Pancreas (tissue), 10 donors: ENCODE data around the gene PNMA1. TPM values are rescaled to one million over a fixed set of nuclear protein-coding genes. Genes with fewer than 3 reads are reported as not detected.

Experiments used
- ATAC-seq, 4 donors: fragments of 200-7000 bp; cut with Tn5 transposase; one replicate each; pipeline versions ENCODE4 v1.8.0 to v1.9.1; 2020; ENCODE audit warnings: mild to moderate bottlenecking in 4 of 4, moderate library complexity in 4 of 4
- DNase-seq, 6 donors: peaks; one replicate each; pipeline ENCODE4 v3.0.0-alpha.2; 2020
- FAIRE-seq: peaks from 2 replicates; lab custom pipeline; 2012; peaks lifted over from hg19 to GRCh38; lab: Jason Lieb, UNC
- H3K27ac ChIP-seq, 4 donors: fragments of 200-600 bp; sonication (generic); 1 replicate in 3 of 4; 2 replicates in 1 of 4; pipeline versions ENCODE4 v1.5.0 to v1.8.0; 2020
- H3K27me3 ChIP-seq, 4 donors: fragments of 200-600 bp; one replicate each; pipeline ENCODE4 v1.8.0; 2021
- H3K36me3 ChIP-seq, 3 donors: fragments of 200-600 bp; sonication (generic) in 1 of 3; one replicate each; pipeline versions ENCODE4 v1.5.0 to v1.8.0; 2020 to 2021
- H3K4me1 ChIP-seq, 3 donors: fragments of 200-600 bp; one replicate each; pipeline ENCODE4 v1.8.0; 2021
- H3K4me3 ChIP-seq, 4 donors: fragments of 200-600 bp; sonication (generic) in 2 of 4; one replicate each; pipeline versions ENCODE4 v1.5.0 to v1.8.0; 2020 to 2021
- H3K9me3 ChIP-seq, 4 donors: fragments of 200-600 bp; one replicate each; pipeline ENCODE4 v1.8.0; 2021
- CTCF ChIP-seq, 4 donors: fragments of 200-600 bp; sonication (generic) in 3 of 4; IDR thresholded peaks; one replicate each; pipeline versions ENCODE4 v1.5.0 to v1.8.0; 2021; ENCODE audit warnings: antibody characterized with exemption in 4 of 4
- WGBS, 2 donors: extraction: QIAGEN DNeasy Blood & Tissue Kit; methylation state at CpG; one replicate each; pipeline ENCODE4 v1.1.7; 2013; 5-methylcytosine and 5-hydroxymethylcytosine counted together
- intact Hi-C, 3 donors: fragments of 100-400 bp; cut with DNase I; formaldehyde crosslinking; loops; one replicate each; pipeline versions ENCODE4 v1.11.1 to v1.14.2; 2022
- polyA plus RNA-seq, 2 donors: library from polyadenylated mRNA; stranded (reverse); fragments of 200-250 nt; gene quantifications; one replicate each; pipeline ENCODE4 v1.2.3, GENCODE V29; 2013
- total RNA-seq, 6 donors: library from RNA; stranded (reverse); fragmentation: NEBNext Ultra II Directional in 4 of 6; extraction: Animal tissue kit (Norgen Biotek cat#: 25700) in 4 of 6; gene quantifications; one replicate each; pipeline versions ENCODE4 v1.2.1 to v1.2.4, GENCODE V29; 2021 to 2023
- donor health status: healthy with polysubstance abuse.
- donor health status: DM: no; HTN: no; CAD: no; lungs with moderate emphysema.
- donor health status: DM: no; HTN: no; CAD: no.
- donor health status: control.
- donor health status: control.
- donor health status: Bipolar disorder and iron deficiency.
- donor health status: DM: yes; HTN: yes; CAD: no.
- donor health status: DM: no; HTN: no; CAD: no.
- donor health status: DM: no; HTN: no; CAD: no.
- donor health status: DM: yes; HTN: yes; CAD: no.

The PNMA1 gene
- total and polyA plus RNA-seq, 8 donors: 2.8 to 25.4 (median 6.7) TPM

DNA sequence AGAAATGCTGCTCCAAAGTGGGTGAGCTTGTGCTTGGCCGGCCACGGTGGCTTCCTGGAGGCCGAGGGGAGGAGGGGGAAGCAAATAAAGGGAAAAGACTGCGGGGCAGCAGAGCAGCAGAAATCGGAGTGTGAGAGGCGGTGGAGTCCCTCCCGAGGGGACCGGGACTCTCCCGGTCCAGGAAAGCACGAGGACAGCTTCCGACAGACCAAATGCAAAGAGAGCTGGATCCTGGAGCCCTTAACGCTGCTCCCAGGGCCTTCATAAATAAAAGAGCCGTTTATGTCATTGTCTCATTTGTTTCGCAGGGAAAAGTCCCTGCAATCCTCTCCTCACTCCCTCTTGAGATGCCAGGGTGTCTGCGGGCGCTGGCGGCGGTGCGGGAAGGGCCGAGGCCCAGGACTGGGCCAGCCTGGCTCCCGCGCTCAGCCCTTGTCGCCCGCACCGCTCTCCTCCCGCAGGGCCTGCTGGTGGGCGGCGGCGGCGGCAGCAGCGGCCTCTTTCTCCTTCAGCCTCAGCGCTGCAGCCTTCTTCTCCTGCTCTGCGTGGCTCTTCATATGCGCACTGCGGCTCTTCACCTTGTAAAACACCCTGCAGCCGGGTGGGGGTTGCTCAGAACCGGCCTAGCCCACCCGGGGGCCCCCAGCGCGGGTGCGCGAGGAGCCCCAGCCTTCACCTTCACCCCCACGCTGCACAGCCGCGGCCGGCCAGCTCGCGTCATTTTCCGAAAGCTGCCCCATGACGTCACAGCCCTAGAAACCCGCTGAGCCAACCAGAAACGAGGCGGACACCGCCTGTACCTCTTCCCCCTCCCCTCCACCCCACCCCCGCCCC, 4.5 kb upstream of the PNMA1 start:
- peaks cover 0 to 55% (median 30%) of the 10 kb centered on the region in 3 donors for H3K36me3 ChIP-seq
- no peak for TF ChIP-seq CTCF (IDR thresholded peaks at IDR 0.05)
- H3K27me3 ChIP-seq: no peaks in the 10 kb centered on the region
- intact Hi-C loops: no loop called here
- no peak overlapping the region for H3K27ac ChIP-seq
- H3K9me3 ChIP-seq: no peaks in the 10 kb centered on the region
- 86 to 92% methylated on average over 55 of the region's 55 CpGs for WGBS, 2 donors
- DNase-seq (no peak), ATAC-seq (no peak), FAIRE-seq (no peak)
- no peaks in the 10 kb centered on the region for H3K4me1 ChIP-seq
- no peak overlapping the region for H3K4me3 ChIP-seq

DNA sequence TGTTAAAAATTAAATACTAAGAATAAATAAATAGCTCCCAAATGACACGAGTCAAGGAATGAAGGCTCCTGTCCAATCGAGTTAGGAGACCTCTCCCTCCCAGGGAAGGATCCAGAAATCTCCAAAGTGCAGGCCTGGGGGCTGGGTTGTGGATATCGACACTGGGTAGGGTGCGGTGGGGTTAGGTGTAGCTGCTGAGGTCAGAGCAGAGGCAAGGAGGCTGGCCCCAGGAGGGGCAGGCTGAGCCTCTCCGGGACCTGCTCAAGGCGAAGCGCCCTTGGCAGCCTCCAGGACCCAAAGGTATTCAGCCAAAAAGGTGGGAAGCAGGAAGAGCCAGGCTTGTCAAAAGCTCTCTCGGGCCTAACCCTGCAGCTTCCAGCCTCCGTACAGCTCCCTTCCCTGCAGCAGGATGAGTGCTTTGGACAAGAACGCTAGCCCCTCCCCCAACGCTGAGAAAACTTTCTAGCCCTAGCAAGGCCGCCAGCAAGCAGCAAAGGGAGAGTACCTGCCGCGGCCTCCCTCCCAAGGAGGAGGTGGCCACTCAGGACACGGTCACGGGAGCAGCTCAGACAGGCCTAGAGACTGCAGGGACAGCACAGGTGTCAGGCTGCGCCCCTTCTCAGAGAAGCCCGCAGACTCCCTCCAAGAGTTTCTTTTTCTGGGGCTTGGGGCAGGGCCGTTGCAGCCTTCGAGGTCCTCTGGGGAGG, 3.7 kb upstream of the PNMA1 start:
- no peak for TF ChIP-seq CTCF (IDR thresholded peaks at IDR 0.05)
- no peak for ATAC-seq
- intact Hi-C loops: no loop called here
- H3K27me3 ChIP-seq: no peaks in the 10 kb centered on the region
- no peaks in the 10 kb centered on the region for H3K4me1 ChIP-seq
- DNase-seq: no peak
- H3K4me3 ChIP-seq: no peak overlapping the region
- no peaks in the 10 kb centered on the region for H3K9me3 ChIP-seq
- H3K27ac ChIP-seq: no peak overlapping the region
- H3K36me3 ChIP-seq: peaks cover 0 to 49% (median 29%) of the 10 kb centered on the region in 3 donors
- 83 to 90% methylated on average over 20 of the region's 20 CpGs for WGBS, 2 donors
- FAIRE-seq: no peak

DNA sequence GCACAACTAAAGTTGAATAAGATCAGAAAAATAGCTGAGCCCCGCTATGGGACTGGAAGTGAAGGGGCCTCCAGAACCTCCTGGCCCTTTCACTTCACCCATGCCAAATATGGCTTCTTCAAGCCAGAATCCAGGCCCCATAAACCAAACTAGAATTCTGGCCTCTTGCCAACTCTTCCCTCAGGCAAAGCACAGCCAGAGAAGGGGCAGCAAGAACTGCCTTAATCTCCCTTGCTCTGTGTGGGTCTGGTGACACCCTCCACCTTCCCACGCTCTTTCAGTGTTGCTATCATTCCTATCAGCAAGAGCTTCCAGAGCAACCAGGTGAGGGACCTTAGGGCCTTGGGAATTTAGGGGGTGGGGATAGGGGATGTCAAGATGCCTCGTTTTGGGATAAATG, 3.1 kb upstream of the PNMA1 start:
- TF ChIP-seq CTCF (IDR thresholded peaks at IDR 0.05): no peak
- Histone ChIP-seq H3K27ac (no peak overlapping the region), H3K9me3 (no peaks in the 10 kb centered on the region), H3K36me3 (peaks cover 0 to 43% (median 23%) of the 10 kb centered on the region in 3 donors), H3K4me1 (no peaks in the 10 kb centered on the region), H3K4me3 (no peak overlapping the region), H3K27me3 (no peaks in the 10 kb centered on the region)
- 83 to 90% methylated on average over 3 of the region's 3 CpGs for WGBS, 2 donors
- intact Hi-C loops: no loop called here
- no peak for ATAC-seq
- DNase-seq: no peak
- no peak for FAIRE-seq

- ATAC-seq (no peak), FAIRE-seq (no peak), DNase-seq (no peak)
- WGBS, 2 donors: 93 to 96% methylated on average over 4 of the region's 4 CpGs
- H3K4me3 ChIP-seq: no peak overlapping the region
- no peak overlapping the region for H3K27ac ChIP-seq
- no peaks in the 10 kb centered on the region for H3K4me1 ChIP-seq
- peaks cover 0 to 29% (median 10%) of the 10 kb centered on the region in 3 donors for H3K36me3 ChIP-seq
- no peaks in the 10 kb centered on the region for H3K27me3 ChIP-seq
- intact Hi-C loops: no loop called here
- H3K9me3 ChIP-seq: no peaks in the 10 kb centered on the region
- no peak for TF ChIP-seq CTCF (IDR thresholded peaks at IDR 0.05)
These were observed 1.5 kb upstream of the PNMA1 start for GRCh38 chr14:73715707-73716106.
